ENCODE measurements around the gene TUBA4A.
"Not testable (repeated sequence)": the region's sequence is repeated elsewhere in the genome, so short reads cannot be mapped to it uniquely, and the experiment has no call there.

Gene TUBA4A

DNA sequence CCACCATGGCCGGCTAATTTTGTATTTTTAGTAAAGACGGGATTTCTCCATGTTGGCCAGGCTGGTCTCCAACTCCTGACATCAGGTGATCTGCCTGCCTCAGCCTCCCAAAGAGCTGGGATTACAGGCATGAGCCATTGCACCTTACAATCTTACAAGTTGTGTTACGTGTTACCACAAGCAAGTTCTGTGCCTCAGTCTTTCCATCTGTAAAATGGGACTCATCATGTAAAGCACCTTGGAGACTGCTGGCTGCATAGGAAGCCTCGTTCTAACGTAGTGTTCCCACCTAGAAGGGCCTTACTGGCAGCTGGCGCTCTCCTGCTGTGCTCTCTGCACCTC is 35.4 kb upstream of the TUBA4A start:
- H3K27ac ChIP-seq = no peak overlapping the region
- no peak overlapping the region for H3K4me3 ChIP-seq (ENCODE audit: low read depth in 1 of 2, low read length in 1 of 2)
- H3K36me3 ChIP-seq = peaks cover 28% of the 10 kb centered on the region
- TF ChIP-seq, protein P1, sequence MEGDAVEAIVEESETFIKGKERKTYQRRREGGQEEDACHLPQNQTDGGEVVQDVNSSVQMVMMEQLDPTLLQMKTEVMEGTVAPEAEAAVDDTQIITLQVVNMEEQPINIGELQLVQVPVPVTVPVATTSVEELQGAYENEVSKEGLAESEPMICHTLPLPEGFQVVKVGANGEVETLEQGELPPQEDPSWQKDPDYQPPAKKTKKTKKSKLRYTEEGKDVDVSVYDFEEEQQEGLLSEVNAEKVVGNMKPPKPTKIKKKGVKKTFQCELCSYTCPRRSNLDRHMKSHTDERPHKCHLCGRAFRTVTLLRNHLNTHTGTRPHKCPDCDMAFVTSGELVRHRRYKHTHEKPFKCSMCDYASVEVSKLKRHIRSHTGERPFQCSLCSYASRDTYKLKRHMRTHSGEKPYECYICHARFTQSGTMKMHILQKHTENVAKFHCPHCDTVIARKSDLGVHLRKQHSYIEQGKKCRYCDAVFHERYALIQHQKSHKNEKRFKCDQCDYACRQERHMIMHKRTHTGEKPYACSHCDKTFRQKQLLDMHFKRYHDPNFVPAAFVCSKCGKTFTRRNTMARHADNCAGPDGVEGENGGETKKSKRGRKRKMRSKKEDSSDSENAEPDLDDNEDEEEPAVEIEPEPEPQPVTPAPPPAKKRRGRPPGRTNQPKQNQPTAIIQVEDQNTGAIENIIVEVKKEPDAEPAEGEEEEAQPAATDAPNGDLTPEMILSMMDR (IDR thresholded peaks at IDR 0.05) = no peak
- H3K4me1 ChIP-seq (ENCODE audit: control insufficient read depth in 1 of 2, insufficient read depth in 1 of 2, low read depth in 1 of 2, low read length in 1 of 2) = peaks cover 0 to 3% of the 10 kb centered on the region in 2 experiments
- peaks cover 44% of the 10 kb centered on the region for H3K27me3 ChIP-seq
- no peaks in the 10 kb centered on the region for H3K9me3 ChIP-seq

DNA sequence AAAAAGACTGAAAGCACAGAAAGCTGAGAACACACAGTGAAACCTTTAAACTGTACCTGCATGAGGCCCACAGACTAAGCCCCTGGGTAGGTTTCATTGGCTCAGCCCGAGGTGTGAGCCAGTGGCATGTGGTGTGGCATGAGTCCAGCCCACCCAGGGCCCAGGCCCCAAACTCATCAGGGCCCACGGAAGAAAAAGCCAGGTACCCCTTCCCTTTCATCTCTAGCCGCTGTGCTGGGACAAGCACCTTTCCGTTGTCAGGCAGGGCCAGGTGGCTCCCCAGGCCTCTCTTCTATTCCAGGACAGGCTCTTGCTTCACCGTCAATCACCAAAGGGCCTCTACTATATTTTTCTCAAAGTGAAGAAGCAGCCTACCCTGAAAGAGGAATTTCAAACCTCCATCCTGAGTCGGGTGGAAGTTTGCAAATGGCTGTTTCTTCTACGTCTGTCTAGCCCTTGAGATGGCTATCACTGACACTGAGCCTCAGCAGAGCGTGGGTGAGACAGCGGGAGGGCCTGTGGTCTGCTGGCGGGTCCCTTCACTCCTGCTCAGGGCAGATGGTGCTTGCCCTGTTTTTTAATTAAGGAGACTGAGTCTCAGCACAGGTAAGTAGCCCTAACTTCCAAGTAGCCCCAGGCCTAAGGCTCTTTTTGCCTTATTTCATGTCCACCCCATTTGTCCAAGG is 34.0 kb upstream of the TUBA4A start:
- H3K4me1 ChIP-seq (ENCODE audit: control insufficient read depth in 1 of 2, insufficient read depth in 1 of 2, low read depth in 1 of 2, low read length in 1 of 2) = no peaks in the 10 kb centered on the region
- H3K27ac ChIP-seq = no peak overlapping the region
- TF ChIP-seq, protein P1 (IDR thresholded peaks at IDR 0.05) = no peak

DNA sequence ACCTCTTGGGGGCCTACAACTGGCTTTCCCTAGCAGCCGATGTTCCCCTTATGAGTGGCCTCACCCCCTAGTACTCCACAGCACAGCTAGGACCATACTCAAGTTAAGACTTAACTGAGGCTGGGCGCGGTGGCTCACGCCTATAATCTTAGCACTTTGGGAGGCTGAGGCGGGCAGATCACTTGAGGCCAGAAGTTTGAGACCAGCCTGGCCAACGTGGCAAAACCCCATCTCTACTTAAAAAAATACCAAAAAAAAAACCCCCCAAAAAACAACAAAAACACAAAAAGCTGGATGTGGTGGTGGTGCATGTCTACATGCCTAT is 33.4 kb upstream of the TUBA4A start:
- Histone ChIP-seq H3K36me3 (peaks cover 49% of the 10 kb centered on the region), H3K27me3 (peaks cover 23% of the 10 kb centered on the region)
- H3K4me3 ChIP-seq (ENCODE audit: low read depth in 1 of 2, low read length in 1 of 2); H3K9me3 ChIP-seq; H3K4me1 ChIP-seq (ENCODE audit: control insufficient read depth in 1 of 2, insufficient read depth in 1 of 2, low read depth in 1 of 2, low read length in 1 of 2); H3K27ac ChIP-seq: not testable (repeated sequence)

More for the DNA sequence above, 34.0 kb upstream of the TUBA4A start:
- Histone ChIP-seq H3K4me3 (ENCODE audit: low read depth in 1 of 2, low read length in 1 of 2) (no peak overlapping the region), H3K36me3 (peaks cover 43% of the 10 kb centered on the region), H3K9me3 (no peaks in the 10 kb centered on the region), H3K27me3 (peaks cover 30% of the 10 kb centered on the region)

- H3K4me1 ChIP-seq (ENCODE audit: control insufficient read depth in 1 of 2, insufficient read depth in 1 of 2, low read depth in 1 of 2, low read length in 1 of 2) = no peaks in the 10 kb centered on the region
- TF ChIP-seq, protein P1 (IDR thresholded peaks at IDR 0.05) = no peak
- H3K27ac ChIP-seq = no peak overlapping the region
- H3K9me3 ChIP-seq = no peaks in the 10 kb centered on the region
- H3K4me3 ChIP-seq (ENCODE audit: low read depth in 1 of 2, low read length in 1 of 2) = no peak overlapping the region
- peaks cover 18% of the 10 kb centered on the region for H3K27me3 ChIP-seq
- peaks cover 54% of the 10 kb centered on the region for H3K36me3 ChIP-seq
Observed at GRCh38 chr2:219286436-219287115, 32.9 kb upstream of the TUBA4A start.

GRCh38 chr2:219285894-219286425 is 32.2 kb upstream of the TUBA4A start:
- Histone ChIP-seq H3K4me1 (ENCODE audit: control insufficient read depth in 1 of 2, insufficient read depth in 1 of 2, low read depth in 1 of 2, low read length in 1 of 2) (peaks cover 0 to 1% of the 10 kb centered on the region in 2 experiments), H3K4me3 (ENCODE audit: low read depth in 1 of 2, low read length in 1 of 2) (no peak overlapping the region), H3K9me3 (no peaks in the 10 kb centered on the region), H3K27me3 (peaks cover 12% of the 10 kb centered on the region), H3K36me3 (peaks cover 60% of the 10 kb centered on the region), H3K27ac (no peak overlapping the region)
- TF ChIP-seq, protein P1 (IDR thresholded peaks at IDR 0.05) = no peak

- H3K27ac ChIP-seq = no peak overlapping the region
- H3K27me3 ChIP-seq = peaks cover 8% of the 10 kb centered on the region
- H3K4me1 ChIP-seq (ENCODE audit: control insufficient read depth in 1 of 2, insufficient read depth in 1 of 2, low read depth in 1 of 2, low read length in 1 of 2) = peaks cover 4 to 7% of the 10 kb centered on the region in 2 experiments
- TF ChIP-seq, protein P1 (IDR thresholded peaks at IDR 0.05) = no peak
- no peak overlapping the region for H3K4me3 ChIP-seq (ENCODE audit: low read depth in 1 of 2, low read length in 1 of 2)
- H3K9me3 ChIP-seq = no peaks in the 10 kb centered on the region
- peaks cover 61% of the 10 kb centered on the region for H3K36me3 ChIP-seq
Observed at GRCh38 chr2:219285373-219285735, 31.6 kb upstream of the TUBA4A start.
